Fibroblast of upper back skin (primary cell): ENCODE results near the gene MAP4K1.

Source experiments
- DNase-seq: peaks from one replicate; pipeline ENCODE4 v3.0.0-alpha.2; 2013

Gene MAP4K1

DNA sequence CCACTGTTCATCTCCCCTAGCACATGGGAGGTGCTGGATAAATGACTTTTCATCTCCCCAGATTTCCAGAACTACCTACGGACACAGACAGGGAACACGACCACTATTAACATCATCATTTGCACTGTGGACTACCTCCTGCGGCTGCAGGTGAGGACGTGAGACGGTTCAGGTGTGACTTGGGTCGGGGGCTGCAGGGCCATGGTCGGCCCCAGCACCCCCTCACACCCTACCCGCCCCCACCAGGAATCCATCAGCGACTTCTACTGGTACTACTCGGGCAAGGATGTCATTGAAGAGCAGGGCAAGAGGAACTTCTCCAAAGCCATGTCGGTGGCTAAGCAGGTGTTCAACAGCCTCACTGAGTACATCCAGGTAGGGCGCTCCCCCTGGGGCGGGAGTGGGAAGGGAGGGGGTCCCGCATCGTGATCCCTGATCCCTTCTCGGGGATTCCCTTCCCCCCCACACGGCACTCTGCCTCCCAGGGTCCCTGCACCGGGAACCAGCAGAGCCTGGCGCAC is 74.4 kb downstream of the MAP4K1 start:
- no peak for DNase-seq

DNA sequence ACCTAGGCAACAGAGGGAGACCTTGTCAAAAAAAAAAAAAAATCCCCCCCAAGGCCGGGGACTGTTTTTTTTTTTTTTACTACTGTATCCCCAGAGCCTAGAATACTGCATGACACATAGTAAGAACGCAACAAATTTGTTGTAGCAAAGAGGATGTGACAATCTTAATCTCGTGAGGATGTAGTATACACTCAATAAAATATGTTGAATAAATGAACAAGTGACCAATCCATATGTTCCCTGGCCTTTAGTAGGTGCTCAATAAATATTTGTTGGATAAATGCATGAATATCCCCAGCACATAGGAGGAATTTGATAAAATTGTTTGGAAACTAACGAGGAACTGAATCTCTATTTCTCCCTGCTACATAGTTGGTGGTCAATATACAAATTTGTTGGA is 75.7 kb downstream of the MAP4K1 start:
- no peak for DNase-seq

DNA sequence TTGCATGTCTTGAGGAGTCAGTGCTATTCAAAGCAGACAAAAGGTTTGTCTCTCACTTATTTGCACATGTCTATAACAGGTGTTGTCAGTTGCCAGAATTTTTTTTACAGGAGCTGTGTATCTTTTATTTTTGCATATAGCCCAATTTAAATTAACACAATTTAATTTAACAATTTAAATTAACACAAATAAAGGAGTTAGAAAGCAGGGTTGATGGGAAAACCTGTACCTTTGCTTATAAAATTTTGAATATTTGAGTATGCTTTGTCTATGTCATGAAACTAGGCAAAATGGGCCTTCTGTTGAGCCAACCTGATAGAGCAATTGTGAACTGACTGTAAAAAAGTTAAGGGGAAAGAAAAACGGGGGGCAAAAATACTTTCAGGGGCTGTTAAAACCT is 78.0 kb downstream of the MAP4K1 start:
- DNase-seq, result no peak

DNA sequence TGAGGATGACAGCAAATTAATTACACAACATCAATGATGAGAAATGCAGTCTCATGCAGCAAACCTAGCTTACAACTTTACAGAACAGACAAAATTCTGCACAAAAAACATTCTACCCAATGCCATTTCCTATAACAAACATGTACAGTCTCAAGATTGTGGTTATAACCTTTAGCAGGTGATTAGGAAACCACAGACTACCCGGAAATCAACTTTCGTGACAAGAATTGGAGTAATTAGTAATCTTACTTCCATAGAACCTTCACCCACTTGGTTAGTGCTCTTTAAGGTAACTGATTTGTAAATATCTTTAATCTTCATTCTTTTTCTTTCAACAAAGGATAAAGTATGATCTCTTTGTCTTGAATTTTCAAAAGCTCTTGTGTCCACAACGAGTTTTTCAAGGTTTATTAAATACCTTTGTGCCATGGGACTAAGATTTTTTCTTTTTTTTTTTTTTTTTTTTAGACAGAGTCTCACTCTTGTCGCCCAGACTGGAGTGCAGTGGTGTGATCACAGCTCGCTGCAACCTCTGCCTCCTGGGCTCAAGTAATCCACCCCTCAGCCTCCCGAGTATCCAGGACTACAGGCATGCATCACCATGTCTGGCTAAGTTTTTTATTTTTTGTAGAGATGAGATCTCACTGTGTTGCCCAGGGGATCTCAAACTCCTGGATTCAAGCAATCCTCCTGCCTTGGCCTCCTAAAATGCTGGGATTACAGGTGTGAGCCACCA is 78.8 kb downstream of the MAP4K1 start:
- DNase-seq, result no peak

DNA sequence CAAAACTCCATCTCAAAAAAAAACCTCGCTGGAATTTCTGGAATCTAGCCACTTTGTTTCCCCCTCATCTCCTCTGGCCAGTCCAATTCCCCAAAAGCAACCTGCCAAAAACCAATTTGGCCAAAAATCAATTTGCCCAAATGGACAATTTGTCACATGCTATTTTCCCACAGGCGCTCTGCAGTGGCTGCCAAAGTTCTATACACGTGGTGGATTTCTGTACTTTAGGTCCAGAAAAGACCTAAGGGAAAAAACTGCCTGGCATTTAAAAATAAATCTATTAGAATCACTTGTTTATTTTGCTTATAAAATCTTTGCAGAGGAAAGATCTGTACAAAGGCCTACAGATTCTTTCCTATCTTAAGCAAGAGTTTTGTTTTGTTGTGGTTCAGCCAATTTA is 79.4 kb downstream of the MAP4K1 start:
- no peak for DNase-seq
